ENCODE results near the gene TMC1.

The TMC1 gene

DNA sequence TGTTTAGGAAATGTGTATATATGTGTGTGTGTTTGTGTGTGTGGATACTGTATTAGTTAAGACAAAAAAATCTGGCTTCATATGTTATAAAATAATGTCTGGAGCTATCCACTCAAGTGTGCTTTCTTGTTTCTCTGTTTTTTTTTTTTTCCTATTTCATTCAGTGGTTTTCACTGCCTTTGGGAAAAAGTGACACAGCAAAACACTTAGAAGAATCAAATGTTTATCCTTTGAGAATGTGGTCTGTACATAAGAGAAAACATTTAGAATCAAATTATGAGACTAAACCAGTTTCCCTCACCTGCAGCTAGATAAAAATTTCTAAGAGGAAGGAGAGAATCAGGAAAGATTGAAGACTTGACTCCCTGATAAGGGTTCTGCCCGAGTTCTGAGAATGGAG lies 8.1 kb downstream of the TMC1 start:
- no peak for TF ChIP-seq ZNF394 (tag by site-specific recombination; IDR thresholded peaks at IDR 0.05; ENCODE audit: borderline replicate concordance)
- no peak for TF ChIP-seq SALL2 (tag by site-specific recombination; IDR thresholded peaks at IDR 0.05; ENCODE audit: borderline replicate concordance)
- no peak for TF ChIP-seq REPIN1 (tag by site-specific recombination; IDR thresholded peaks at IDR 0.05; ENCODE audit: low read depth)
- Histone ChIP-seq H3K4me1 (ENCODE audit: control insufficient read depth, insufficient read depth, low read length) (no peaks in the 10 kb centered on the region; the same call in 1 of the 2 replicates), H3K4me3 (ENCODE audit: low read depth, low read length) (no peak overlapping the region), H3K27ac (ENCODE audit: extremely low read depth, low read depth, low read length) (no peak overlapping the region), H3K9me3 (ENCODE audit: control insufficient read depth, insufficient read depth, low read depth, low read length) (no peaks in the 10 kb centered on the region), H3K36me3 (ENCODE audit: control insufficient read depth in 2 of 2, insufficient read depth in 1 of 2, low read length in 2 of 2) (no peaks in the 10 kb centered on the region)
- ChIA-PET POLR2A (interaction anchor here (0.7 kb wide), 1 partner anchor 617 kb away, joined by 3 read pairs; no protein-coding TSS in a partner anchor), CTCF (interaction anchor here (0.6 to 0.8 kb wide), 2 partner anchors 12 to 102 kb away, joined by 3 to 4 read pairs; no protein-coding TSS in a partner anchor)

DNA sequence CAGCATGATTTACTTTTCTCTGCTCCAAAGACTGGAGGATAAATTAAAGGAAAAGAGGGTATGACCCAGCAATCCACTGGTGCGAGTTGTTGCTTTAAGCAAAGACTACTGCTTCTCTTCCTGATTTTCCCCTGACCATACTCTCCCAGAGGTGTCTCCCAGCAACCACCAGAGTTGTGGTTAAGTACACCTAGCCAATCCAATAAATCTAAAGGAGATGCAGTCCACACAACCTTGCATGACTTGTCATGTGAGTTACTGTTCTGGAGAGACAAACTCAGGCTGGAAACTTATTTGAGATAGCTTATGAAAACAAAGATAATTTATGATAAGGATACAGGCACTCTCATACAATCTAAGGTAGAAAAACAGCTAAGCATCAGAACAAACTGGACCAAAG lies 11.9 kb downstream of the TMC1 start:
- Histone ChIP-seq H3K4me1 (ENCODE audit: control insufficient read depth, insufficient read depth, low read length) (no peaks in the 10 kb centered on the region; the same call in 1 of the 2 replicates), H3K36me3 (ENCODE audit: control insufficient read depth in 2 of 2, insufficient read depth in 1 of 2, low read length in 2 of 2) (no peaks in the 10 kb centered on the region), H3K9me3 (ENCODE audit: control insufficient read depth, insufficient read depth, low read depth, low read length) (no peaks in the 10 kb centered on the region), H3K4me3 (ENCODE audit: low read depth, low read length) (no peak overlapping the region), H3K27ac (ENCODE audit: extremely low read depth, low read depth, low read length) (no peak overlapping the region)
- ChIA-PET POLR2A (interaction anchor here (1.1 kb wide), 1 partner anchor 168 kb away, joined by 4 read pairs; the partner anchor contains the start of gene ZFAND5), CTCF (no interaction called here)
- no peak for TF ChIP-seq SETDB1 (IDR thresholded peaks at IDR 0.05; ENCODE audit: insufficient read length, low read length)

GRCh38 chr9:72534931-72535330 lies 13.5 kb downstream of the TMC1 start:
- Histone ChIP-seq H3K27ac (ENCODE audit: extremely low read depth, low read depth, low read length) (no peak overlapping the region), H3K9me3 (ENCODE audit: control insufficient read depth, insufficient read depth, low read depth, low read length) (no peaks in the 10 kb centered on the region), H3K4me1 (ENCODE audit: control insufficient read depth, insufficient read depth, low read length) (no peaks in the 10 kb centered on the region; the same call in 1 of the 2 replicates), H3K4me3 (ENCODE audit: low read depth, low read length) (no peak overlapping the region), H3K36me3 (ENCODE audit: control insufficient read depth in 2 of 2, insufficient read depth in 1 of 2, low read length in 2 of 2) (no peaks in the 10 kb centered on the region)
- POLR2A ChIA-PET, result no interaction called here
- CTCF ChIA-PET, result no interaction called here
- TF ChIP-seq ZNF558 (tag by site-specific recombination; IDR thresholded peaks at IDR 0.05), result no peak

GRCh38 chr9:72537011-72537545 lies 15.7 kb downstream of the TMC1 start:
- H3K9me3 ChIP-seq (ENCODE audit: control insufficient read depth, insufficient read depth, low read depth, low read length), result no peaks in the 10 kb centered on the region
- no peaks in the 10 kb centered on the region for H3K36me3 ChIP-seq (ENCODE audit: control insufficient read depth in 2 of 2, insufficient read depth in 1 of 2, low read length in 2 of 2)
- H3K27ac ChIP-seq (ENCODE audit: extremely low read depth, low read depth, low read length), result no peak overlapping the region
- ChIA-PET POLR2A (no interaction called here), CTCF (interaction anchor here (0.6 kb wide), 1 partner anchor 185 kb away, joined by 3 read pairs; no protein-coding TSS in a partner anchor)
- TF ChIP-seq ZSCAN23 (tag by site-specific recombination; IDR thresholded peaks at IDR 0.05) (no peak), ZNF423 (tag by site-specific recombination; IDR thresholded peaks at IDR 0.05) (no peak), ZNF623 (tag by site-specific recombination; IDR thresholded peaks at IDR 0.05) (no peak), ZXDB (tag by site-specific recombination; IDR thresholded peaks at IDR 0.05) (no peak), SETDB1 (IDR thresholded peaks at IDR 0.05; ENCODE audit: insufficient read length, low read length) (peak; percentile 85), ZNF585B (tag by site-specific recombination; IDR thresholded peaks at IDR 0.05) (peak; percentile 84), TRIM28 (IDR thresholded peaks at IDR 0.05; ENCODE audit: borderline replicate concordance, low read length) (peak; percentile 21; the same call in 1 of the 2 replicates), ZBTB1 (tag by site-specific recombination; IDR thresholded peaks at IDR 0.05) (no peak), ZNF140 (tag by site-specific recombination; IDR thresholded peaks at IDR 0.05) (no peak), ZNF555 (tag by site-specific recombination; conservative IDR thresholded peaks at IDR 0.05) (no peak), ZNF211 (tag by site-specific recombination; IDR thresholded peaks at IDR 0.05; ENCODE audit: low read depth) (no peak), ZNF560 (tag by site-specific recombination; IDR thresholded peaks at IDR 0.05; ENCODE audit: borderline replicate concordance) (no peak)
- no peak overlapping the region for H3K4me3 ChIP-seq (ENCODE audit: low read depth, low read length)
- no peaks in the 10 kb centered on the region; the same call in 1 of the 2 replicates for H3K4me1 ChIP-seq (ENCODE audit: control insufficient read depth, insufficient read depth, low read length)

DNA sequence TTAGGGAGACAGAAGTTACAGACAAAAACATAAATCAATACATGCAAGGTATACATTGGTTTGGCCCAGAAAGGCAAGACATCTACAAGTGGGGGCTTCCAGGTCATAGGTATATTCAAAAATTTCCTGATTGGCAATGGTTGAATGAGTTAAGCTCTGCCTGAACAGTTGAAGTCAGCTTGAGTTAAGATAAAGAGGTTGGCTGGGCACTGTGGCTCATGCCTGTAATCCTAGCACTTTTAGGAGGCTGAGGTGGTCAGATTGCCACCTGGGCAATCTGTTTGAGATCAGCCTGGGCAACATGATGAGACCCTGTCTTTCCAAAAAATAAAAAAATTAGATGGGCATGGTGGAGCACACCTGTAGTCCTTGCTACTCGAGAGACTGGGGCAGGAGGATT lies 16.3 kb downstream of the TMC1 start:
- Histone ChIP-seq H3K4me3 (ENCODE audit: low read depth, low read length) (no peak overlapping the region), H3K27ac (ENCODE audit: extremely low read depth, low read depth, low read length) (no peak overlapping the region), H3K4me1 (ENCODE audit: control insufficient read depth, insufficient read depth, low read length) (no peaks in the 10 kb centered on the region; the same call in 1 of the 2 replicates), H3K36me3 (ENCODE audit: control insufficient read depth in 2 of 2, insufficient read depth in 1 of 2, low read length in 2 of 2) (no peaks in the 10 kb centered on the region), H3K9me3 (ENCODE audit: control insufficient read depth, insufficient read depth, low read depth, low read length) (no peaks in the 10 kb centered on the region)
- ChIA-PET CTCF (interaction anchor here (0.6 kb wide), 1 partner anchor 185 kb away, joined by 3 read pairs; no protein-coding TSS in a partner anchor), POLR2A (no interaction called here)
- TF ChIP-seq PRDM4 (tag by site-specific recombination; IDR thresholded peaks at IDR 0.05) (no peak), ZFP41 (tag by site-specific recombination; IDR thresholded peaks at IDR 0.05; ENCODE audit: borderline replicate concordance) (no peak), ZBTB17 (tag by site-specific recombination; IDR thresholded peaks at IDR 0.05) (no peak), ZNF146 (tag by site-specific recombination; IDR thresholded peaks at IDR 0.05) (no peak), ZNF561 (tag by site-specific recombination; IDR thresholded peaks at IDR 0.05; ENCODE audit: borderline replicate concordance) (no peak), HOXD13 (CRISPR knock-in tag; IDR thresholded peaks at IDR 0.05; ENCODE audit: borderline replicate concordance) (no peak)
- TF ChIP-seq, protein P1, sequence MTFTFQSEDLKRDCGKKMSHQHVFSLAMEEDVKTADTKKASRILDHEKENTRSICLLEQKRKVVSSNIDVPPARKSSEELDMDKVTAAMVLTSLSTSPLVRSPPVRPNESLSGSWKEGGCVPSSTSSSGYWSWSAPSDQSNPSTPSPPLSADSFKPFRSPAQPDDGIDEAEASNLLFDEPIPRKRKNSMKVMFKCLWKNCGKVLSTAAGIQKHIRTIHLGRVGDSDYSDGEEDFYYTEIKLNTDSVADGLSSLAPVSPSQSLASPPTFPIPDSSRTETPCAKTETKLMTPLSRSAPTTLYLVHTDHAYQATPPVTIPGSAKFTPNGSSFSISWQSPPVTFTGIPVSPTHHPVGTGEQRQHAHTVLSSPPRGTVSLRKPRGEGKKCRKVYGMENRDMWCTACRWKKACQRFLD (tag by site-specific recombination; IDR thresholded peaks at IDR 0.05), result no peak
